Stimulated activated naive CD8-positive, alpha-beta T cell treated with anti-CD3 and anti-CD28 coated beads, Interleukin-15, amount 100 ng/mL, for 72 hours (primary cell): ENCODE data around the gene VDAC1.
"Not testable (repeated sequence)": the region's sequence is repeated elsewhere in the genome, so short reads cannot be mapped to it uniquely, and the experiment has no call there.

ENCODE experiments used
- ATAC-seq: fragments of 150-1000 bp; cut with Tn5 transposase; 2 replicates; pipeline ENCODE4 v1.10.0; 2021; ENCODE audit warnings: mild to moderate bottlenecking, moderate library complexity
- DNase-seq, 2 donors: peaks; one replicate each; pipeline ENCODE4 v3.0.0; 2021 to 2022
- H3K27ac Mint-ChIP-seq, 2 donors: one replicate each; pipeline ENCODE4 v1.8.0; 2022; ENCODE audit warnings: mild to moderate bottlenecking in 2 of 2, mixed read lengths in 2 of 2, moderate library complexity in 2 of 2
- H3K27me3 Mint-ChIP-seq: one replicate; pipeline ENCODE4 v1.8.0; 2022; ENCODE audit warnings: mixed read lengths
- H3K4me1 Mint-ChIP-seq: one replicate; pipeline ENCODE4 v1.8.0; 2022; ENCODE audit warnings: mild to moderate bottlenecking, mixed read lengths
- H3K4me3 Mint-ChIP-seq, 2 donors: one replicate each; pipeline ENCODE4 v1.8.0; 2022; ENCODE audit warnings: mild to moderate bottlenecking in 2 of 2, mixed read lengths in 2 of 2, moderate library complexity in 1 of 2
- H3K9me3 Mint-ChIP-seq, 2 donors: one replicate each; pipeline ENCODE4 v1.8.0; 2022; ENCODE audit warnings: mixed read lengths in 2 of 2

Gene VDAC1

GRCh38 chr5:133950821-133951612 is 53.8 kb downstream of the VDAC1 start:
- Mint-ChIP-seq H3K4me3 (no peak overlapping the region), H3K27me3 (no peaks in the 10 kb centered on the region), H3K27ac (peak overlapping the region in 1 of 2 donors; percentile 57), H3K9me3 (no peaks in the 10 kb centered on the region), H3K4me1 (peaks cover 15% of the 10 kb centered on the region)
- ATAC-seq, result no peak
- DNase-seq, result no peak

DNA sequence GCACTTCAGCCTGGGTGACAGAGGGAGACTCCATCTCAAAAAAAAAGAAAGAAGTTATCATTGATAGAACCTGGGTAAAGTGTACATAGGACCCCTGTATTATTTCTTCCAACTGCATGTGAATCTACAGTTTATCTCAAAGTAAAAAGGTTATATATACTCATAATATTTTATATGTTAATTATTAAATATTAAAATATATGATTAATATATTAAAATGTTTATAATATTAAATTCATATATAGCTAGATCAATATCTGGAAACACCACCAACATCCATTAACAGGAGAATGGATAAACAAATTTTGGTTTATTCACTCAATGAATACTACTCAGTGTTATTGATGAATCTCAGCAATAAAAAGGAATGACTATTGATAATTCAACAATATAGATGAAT is 56.1 kb downstream of the VDAC1 start:
- Mint-ChIP-seq H3K27me3 (no peaks in the 10 kb centered on the region), H3K4me3 (no peak overlapping the region), H3K9me3 (no peaks in the 10 kb centered on the region), H3K4me1 (peaks cover 7% of the 10 kb centered on the region), H3K27ac (no peak overlapping the region)
- ATAC-seq, result no peak
- no peak for DNase-seq

- Mint-ChIP-seq H3K27ac (no peak overlapping the region), H3K4me1 (peaks cover 15% of the 10 kb centered on the region), H3K9me3 (no peaks in the 10 kb centered on the region), H3K4me3 (no peak overlapping the region), H3K27me3 (no peaks in the 10 kb centered on the region)
- DNase-seq (no peak), ATAC-seq (no peak)
Measured at GRCh38 chr5:133947431-133947841, 57.3 kb downstream of the VDAC1 start.

GRCh38 chr5:133945568-133945967 is 59.2 kb downstream of the VDAC1 start:
- Mint-ChIP-seq H3K4me1 (peaks cover 17% of the 10 kb centered on the region), H3K27ac (no peak overlapping the region), H3K27me3 (no peaks in the 10 kb centered on the region), H3K9me3 (no peaks in the 10 kb centered on the region), H3K4me3 (no peak overlapping the region)
- no peak for DNase-seq
- ATAC-seq, result no peak

- Mint-ChIP-seq H3K4me3 (no peak overlapping the region), H3K4me1 (peaks cover 18% of the 10 kb centered on the region), H3K27ac (no peak overlapping the region), H3K27me3 (no peaks in the 10 kb centered on the region), H3K9me3 (no peaks in the 10 kb centered on the region)
- DNase-seq, result peak; percentile 45 to 63
- peak; percentile 81 for ATAC-seq
Measured at GRCh38 chr5:133944263-133945185, 60.3 kb downstream of the VDAC1 start.

GRCh38 chr5:133943475-133943817 is 61.3 kb downstream of the VDAC1 start:
- peak overlapping the region in 1 of 2 donors; percentile 30 for H3K27ac Mint-ChIP-seq
- no peak overlapping the region for H3K4me3 Mint-ChIP-seq
- ATAC-seq (no peak), DNase-seq (no peak)
- H3K27me3 Mint-ChIP-seq, result no peaks in the 10 kb centered on the region
- no peaks in the 10 kb centered on the region for H3K9me3 Mint-ChIP-seq
- H3K4me1 Mint-ChIP-seq, result peaks cover 24% of the 10 kb centered on the region

DNA sequence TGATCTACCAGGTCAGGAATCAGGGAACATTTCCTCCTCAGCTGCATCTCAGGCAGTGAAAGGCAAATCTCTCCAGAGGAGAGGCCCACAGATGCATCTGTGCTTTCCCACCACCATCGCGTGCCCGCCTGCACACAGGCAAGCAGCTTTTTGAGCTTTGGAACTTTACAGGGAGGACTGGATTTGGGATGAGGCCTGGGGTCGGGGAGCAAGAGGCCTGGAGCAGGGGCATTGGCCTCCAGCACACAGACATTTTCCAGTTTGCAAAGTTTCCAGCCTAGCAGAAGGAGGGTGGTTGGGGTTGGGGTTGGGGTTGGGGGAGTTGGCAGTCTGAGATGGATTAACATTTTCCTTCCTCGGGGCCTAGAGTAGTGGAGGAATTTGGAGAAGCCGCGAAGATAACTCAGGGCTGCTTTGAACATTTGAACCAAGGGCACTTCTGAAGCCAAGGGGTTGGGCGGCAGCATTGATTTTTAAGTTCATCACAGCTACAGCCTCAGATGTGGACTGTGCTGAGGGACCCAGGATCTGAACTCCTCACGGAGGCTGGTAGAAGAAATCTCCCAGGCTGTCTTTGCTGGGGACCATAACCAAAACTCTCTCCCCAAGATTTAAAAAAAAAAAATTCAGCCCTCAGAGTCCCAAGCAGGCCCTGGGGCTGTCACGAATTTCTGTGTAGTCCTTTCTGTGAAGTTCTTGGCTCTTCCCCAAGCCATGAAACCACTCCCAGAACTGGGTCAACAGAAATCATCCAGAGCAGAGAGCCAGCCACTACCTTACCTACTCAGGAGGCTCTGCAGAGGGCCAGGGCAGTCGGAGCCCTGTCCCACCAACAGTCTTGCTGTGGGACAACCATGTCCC is 61.9 kb downstream of the VDAC1 start:
- Mint-ChIP-seq H3K27me3 (no peaks in the 10 kb centered on the region), H3K4me3 (no peak overlapping the region), H3K27ac (no peak overlapping the region), H3K4me1 (peaks cover 24% of the 10 kb centered on the region), H3K9me3 (no peaks in the 10 kb centered on the region)
- DNase-seq, result no peak
- ATAC-seq, result no peak

GRCh38 chr5:133941456-133942196 is 63.1 kb downstream of the VDAC1 start:
- peaks cover 26% of the 10 kb centered on the region for H3K4me1 Mint-ChIP-seq
- no peak overlapping the region for H3K4me3 Mint-ChIP-seq
- no peak for DNase-seq
- no peak for ATAC-seq
- no peaks in the 10 kb centered on the region for H3K27me3 Mint-ChIP-seq
- H3K9me3 Mint-ChIP-seq, result peaks cover 0 to 3% of the 10 kb centered on the region in 2 donors
- peak overlapping the region in 1 of 2 donors; percentile 81 for H3K27ac Mint-ChIP-seq

- no peak for ATAC-seq
- no peak for DNase-seq
- H3K9me3 Mint-ChIP-seq, result peaks cover 0 to 13% of the 10 kb centered on the region in 2 donors
- no peak overlapping the region for H3K27ac Mint-ChIP-seq
- no peak overlapping the region for H3K4me3 Mint-ChIP-seq
- peaks cover 36% of the 10 kb centered on the region for H3K4me1 Mint-ChIP-seq
- H3K27me3 Mint-ChIP-seq, result no peaks in the 10 kb centered on the region
Measured at GRCh38 chr5:133939668-133940067, 65.1 kb downstream of the VDAC1 start.

DNA sequence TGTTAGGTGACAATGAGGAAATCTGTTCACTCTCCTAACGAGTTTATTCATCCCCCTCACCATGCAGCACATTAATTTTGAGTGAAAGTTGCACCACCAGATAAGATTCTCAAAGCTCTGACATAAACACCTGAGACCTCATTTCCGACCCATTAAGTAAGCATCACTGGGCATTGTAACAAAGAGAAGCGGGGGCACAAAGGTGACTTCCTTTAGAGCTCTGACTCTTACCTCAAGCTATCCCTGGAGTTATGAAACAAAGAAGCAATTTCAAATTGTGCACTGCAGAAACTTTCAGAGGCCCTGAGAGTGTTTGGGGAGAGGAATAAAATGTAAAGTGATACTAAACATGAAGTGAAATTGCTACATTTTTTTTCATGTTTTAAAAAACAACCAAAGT is 65.8 kb downstream of the VDAC1 start:
- Mint-ChIP-seq H3K27me3 (no peaks in the 10 kb centered on the region), H3K4me3 (no peak overlapping the region), H3K27ac (peak overlapping the region in 1 of 2 donors; percentile 64), H3K4me1 (peaks cover 43% of the 10 kb centered on the region), H3K9me3 (peaks cover 0 to 13% of the 10 kb centered on the region in 2 donors)
- DNase-seq, result no peak
- no peak for ATAC-seq

DNA sequence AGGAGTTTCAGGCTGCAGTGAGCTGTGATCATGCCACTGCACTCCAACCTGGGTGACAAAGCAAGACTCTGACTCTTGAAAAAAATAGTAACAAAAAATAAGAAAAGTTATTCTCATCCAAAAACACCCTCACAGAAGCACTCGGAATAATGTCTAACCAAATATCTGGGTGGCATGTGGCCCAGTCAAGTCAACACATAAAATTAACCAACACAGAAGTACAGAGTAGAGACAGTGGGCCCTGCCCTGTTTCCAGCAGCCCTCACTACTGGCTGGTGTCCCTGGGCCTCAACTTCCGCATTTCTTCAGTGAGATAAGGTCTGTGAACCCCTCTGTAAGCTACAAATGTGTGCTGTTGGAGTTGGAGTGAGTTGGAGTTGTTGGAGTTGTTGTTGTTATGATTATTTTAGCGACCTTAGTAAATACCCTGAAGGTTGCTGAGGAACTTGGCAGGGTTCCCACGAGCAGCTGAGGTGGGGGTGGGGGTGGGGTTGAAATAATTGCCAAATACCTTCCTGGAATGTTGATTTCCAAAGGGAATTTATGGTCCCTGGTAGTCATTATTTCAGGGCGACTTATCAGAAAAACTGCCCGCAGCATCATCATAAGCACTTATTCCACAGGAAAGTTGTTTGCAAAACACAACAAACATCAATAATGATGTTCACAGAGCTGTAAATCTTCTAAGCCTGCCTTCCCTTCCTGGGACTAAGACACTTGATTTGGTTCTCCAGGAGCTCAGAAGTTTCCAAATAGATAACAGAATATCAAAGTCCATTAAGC is 66.5 kb downstream of the VDAC1 start:
- ATAC-seq (no peak), DNase-seq (no peak)
- Mint-ChIP-seq H3K27me3 (no peaks in the 10 kb centered on the region), H3K4me1 (peaks cover 48% of the 10 kb centered on the region), H3K9me3 (peaks cover 0 to 13% of the 10 kb centered on the region in 2 donors), H3K27ac (no peak overlapping the region), H3K4me3 (no peak overlapping the region)

- not testable (repeated sequence) for ATAC-seq, H3K4me3 Mint-ChIP-seq, H3K27ac Mint-ChIP-seq, DNase-seq, H3K27me3 Mint-ChIP-seq
- H3K9me3 Mint-ChIP-seq, result peaks cover 0 to 13% of the 10 kb centered on the region in 2 donors
- peaks cover 50% of the 10 kb centered on the region for H3K4me1 Mint-ChIP-seq
Measured at GRCh38 chr5:133937628-133938027, 67.1 kb downstream of the VDAC1 start.

DNA sequence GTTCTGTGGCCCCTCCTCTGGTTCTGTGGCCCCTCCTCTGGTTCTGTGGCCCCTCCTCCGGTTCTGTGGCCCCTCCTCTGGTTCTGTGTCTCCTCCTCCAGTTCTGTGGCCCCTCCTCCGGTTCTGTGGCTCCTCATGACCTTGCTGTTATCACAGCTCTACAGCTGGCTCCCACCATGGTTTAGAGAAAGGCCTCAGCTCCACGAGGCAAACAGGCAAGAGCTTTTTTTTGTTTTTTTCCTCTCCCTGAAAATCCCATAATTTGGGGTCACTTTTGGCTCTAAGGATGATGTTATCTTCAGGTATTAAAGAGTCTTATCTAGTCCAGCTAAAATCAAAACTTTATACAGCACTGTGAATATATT is 68.1 kb downstream of the VDAC1 start:
- peaks cover 0 to 13% of the 10 kb centered on the region in 2 donors for H3K9me3 Mint-ChIP-seq
- no peak for DNase-seq
- H3K4me1 Mint-ChIP-seq, result peaks cover 57% of the 10 kb centered on the region
- no peak overlapping the region for H3K27ac Mint-ChIP-seq
- ATAC-seq, result no peak
- H3K27me3 Mint-ChIP-seq, result no peaks in the 10 kb centered on the region
- no peak overlapping the region for H3K4me3 Mint-ChIP-seq

GRCh38 chr5:133935991-133936650 is 68.7 kb downstream of the VDAC1 start:
- not testable (repeated sequence) for H3K27me3 Mint-ChIP-seq, DNase-seq, H3K4me3 Mint-ChIP-seq, H3K27ac Mint-ChIP-seq, ATAC-seq
- H3K4me1 Mint-ChIP-seq, result peaks cover 62% of the 10 kb centered on the region
- H3K9me3 Mint-ChIP-seq, result peaks cover 0 to 13% of the 10 kb centered on the region in 2 donors
